ENCODE results near the gene ZFP90.
A peak's percentile ranks its signal among the peaks of the same experiment; 100 is the strongest.

GRCh38 chr16:68528686-68529379 is 10.3 kb upstream of the ZFP90 start:
- TF ChIP-seq SMC3 (conservative IDR thresholded peaks at IDR 0.05; ENCODE audit: insufficient read depth, low read depth, low read length) = peak; percentile 91
- TF ChIP-seq TCF7L2 (IDR thresholded peaks at IDR 0.05; ENCODE audit: low read depth, low read length) = no peak

All from K562 (cell line).